Renal cortex interstitium (tissue), 11 donors: ENCODE results near the gene TMEM63A. TPM values are rescaled to one million over a fixed set of nuclear protein-coding genes. Genes with fewer than 3 reads are reported as not detected.
"Not testable (repeated sequence)": the region's sequence is repeated elsewhere in the genome, so short reads cannot be mapped to it uniquely, and the experiment has no call there.

Experiments
- DNase-seq, 11 donors: peaks; one replicate each; pipeline ENCODE4 v3.0.0-alpha.2; 2013; ENCODE audit warnings: low read depth in 9 of 11, low spot score in 4 of 11; ENCODE audit errors: extremely low read depth in 1 of 11
- polyA plus RNA-seq, 3 donors: library from polyadenylated mRNA; unstranded; fragments of 120-200 nt; gene quantifications; one replicate each; pipeline ENCODE4 v1.2.1, GENCODE V29; 2013; ENCODE audit not compliant: insufficient read length in 3 of 3

TMEM63A gene
- polyA plus RNA-seq, 3 donors: 47.2 to 94.4 (median 48.6) TPM

DNA sequence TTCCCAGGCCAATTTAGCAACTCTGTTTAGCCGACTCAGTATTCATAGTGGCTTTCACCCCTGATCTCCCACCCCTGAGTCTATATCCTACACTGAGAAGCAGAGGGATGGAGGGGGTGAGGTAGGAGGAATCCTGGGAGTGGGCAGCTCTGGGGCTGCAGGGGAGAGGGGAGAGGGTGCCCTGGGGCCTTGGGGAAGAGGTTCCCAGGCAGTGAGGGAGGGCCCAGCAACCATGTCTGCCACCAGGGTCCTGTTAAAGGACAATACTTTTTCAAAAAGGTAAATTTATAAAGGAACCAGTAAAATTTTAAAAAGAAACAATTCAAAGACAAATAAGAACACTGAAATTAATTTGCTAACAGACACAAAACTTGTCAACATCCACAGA lies 42.0 kb downstream of the TMEM63A start:
- DNase-seq: no peak

DNA sequence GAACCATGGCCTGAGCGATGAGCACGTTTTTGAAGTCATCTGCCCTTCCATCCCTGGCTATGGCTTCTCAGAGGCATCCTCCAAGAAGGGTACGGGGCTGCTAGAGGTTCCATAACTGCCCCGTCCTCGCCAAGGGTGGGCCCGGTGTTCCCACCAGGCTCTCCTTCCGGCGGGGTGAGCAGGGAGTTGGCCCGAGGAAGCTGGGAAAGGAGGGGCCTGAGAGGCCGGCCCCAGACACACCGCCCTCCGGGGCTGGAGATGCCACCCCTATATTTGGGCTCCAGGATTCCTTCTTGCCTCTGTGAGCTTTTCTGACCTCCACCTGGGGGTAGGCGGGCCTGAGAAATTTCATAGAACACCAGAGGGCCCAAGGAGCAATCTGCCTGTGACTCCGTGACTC lies 43.4 kb downstream of the TMEM63A start:
- DNase-seq: no peak

GRCh38 chr1:225836296-225836695 lies 45.9 kb downstream of the TMEM63A start:
- DNase-seq: not testable (repeated sequence)

DNA sequence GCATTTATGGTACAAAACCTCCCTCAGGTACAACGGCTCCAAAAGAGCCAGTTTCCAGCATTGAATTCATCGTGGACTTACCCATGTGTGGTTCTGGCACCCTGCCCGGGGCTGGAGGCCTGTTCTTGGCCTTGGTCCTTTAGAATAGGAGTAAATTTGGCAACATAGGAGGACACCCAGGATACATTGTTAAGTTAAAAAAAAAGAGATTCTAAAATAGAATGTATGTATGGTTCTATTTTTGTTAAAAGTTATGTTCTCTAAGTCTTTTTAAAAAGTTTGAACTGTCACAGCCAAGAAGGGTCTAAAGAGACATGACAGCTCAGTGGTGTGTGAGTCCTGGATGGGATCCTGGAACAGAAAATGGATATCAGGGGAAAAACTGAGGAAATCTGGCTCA lies 46.3 kb downstream of the TMEM63A start:
- no peak for DNase-seq

GRCh38 chr1:225834417-225835329 lies 47.5 kb downstream of the TMEM63A start:
- DNase-seq: no peak

DNA sequence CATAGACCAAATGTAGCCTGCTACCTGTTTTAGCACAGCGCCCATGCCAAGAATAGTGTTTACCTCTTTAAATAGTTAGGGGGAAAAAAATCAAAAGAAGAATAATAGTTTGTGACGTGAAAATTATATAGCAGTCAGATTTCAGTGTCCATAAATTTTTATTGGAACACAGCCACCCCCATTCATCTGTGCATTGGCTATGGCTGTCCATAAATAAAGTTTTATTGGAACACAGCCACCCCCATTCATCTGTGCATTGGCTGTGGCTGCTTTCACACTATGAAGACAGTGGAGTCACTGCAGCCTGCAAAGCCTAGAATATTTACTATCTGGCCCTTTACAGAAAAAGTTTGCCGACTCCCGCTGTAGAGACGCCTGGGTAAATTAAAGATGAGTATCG lies 51.3 kb downstream of the TMEM63A start:
- no peak for DNase-seq

- no peak for DNase-seq
Measured at GRCh38 chr1:225828706-225829345, 53.4 kb downstream of the TMEM63A start.

DNA sequence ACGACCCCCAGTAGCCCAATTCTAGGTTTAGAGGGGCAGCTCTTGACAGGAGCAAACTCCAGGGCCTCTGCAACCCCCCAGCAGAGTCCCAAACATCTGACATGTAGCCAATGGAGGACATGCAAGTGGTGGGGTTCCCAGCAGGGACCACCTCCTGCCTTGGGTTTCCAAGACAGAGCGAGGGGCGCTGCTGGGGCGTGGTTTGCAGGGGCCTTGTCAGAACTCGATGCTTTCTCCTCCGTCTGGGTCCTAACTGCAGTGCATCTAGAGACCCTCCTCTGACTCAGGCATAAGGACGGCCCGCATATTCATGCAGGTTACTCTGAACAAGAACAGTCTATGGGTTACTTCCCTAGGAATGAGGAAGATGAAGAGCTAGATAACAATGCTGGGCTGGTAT lies 55.1 kb downstream of the TMEM63A start:
- DNase-seq: no peak

GRCh38 chr1:225825607-225826007 lies 56.6 kb downstream of the TMEM63A start:
- no peak for DNase-seq

GRCh38 chr1:225825078-225825477 lies 57.1 kb downstream of the TMEM63A start:
- DNase-seq: no peak

DNA sequence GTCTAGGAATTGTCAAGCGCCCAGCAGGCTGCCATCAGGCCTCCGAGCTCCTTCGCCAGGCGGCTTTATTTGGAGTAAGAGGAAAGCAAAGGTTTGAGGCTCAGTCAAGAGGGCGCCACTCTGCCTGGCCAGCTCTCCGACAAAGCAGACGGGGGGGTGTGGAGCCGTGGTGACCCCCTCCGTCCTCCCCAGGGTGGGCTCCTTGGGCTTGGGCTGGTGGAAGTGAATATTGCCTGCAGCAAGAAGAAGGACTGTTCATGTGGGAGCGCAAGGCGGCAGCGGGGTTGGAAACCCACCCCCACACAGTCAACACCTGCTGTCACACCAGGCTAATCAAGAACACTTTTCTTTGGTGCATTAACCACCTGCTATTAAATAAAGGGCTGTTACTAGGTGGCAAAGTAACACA lies 57.6 kb downstream of the TMEM63A start:
- no peak for DNase-seq

DNA sequence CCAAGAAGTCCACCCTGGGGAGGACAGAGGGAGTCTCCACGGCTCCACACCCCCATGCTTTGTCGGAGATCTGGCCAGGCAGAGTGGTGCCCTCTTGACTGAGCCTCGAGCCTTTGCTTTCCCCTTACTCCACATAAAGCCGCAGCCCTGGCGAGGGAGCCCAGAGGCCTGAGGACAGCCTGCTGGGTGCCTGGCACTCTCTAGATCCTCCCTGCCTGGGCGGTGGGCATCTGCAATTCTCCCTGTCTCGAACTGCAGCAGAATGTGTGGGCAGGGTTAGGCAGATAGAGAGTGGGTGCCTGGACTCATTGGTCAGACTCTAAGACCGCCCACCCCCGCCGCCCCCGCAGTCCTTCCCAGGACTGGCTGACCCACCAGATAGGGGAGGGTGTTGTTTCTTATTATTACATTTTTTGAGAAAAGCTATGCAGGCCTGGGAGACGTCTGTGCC lies 58.3 kb downstream of the TMEM63A start:
- no peak for DNase-seq

- DNase-seq: no peak
Measured at GRCh38 chr1:225822655-225823403, 59.4 kb downstream of the TMEM63A start.

GRCh38 chr1:225820522-225821120 lies 61.6 kb downstream of the TMEM63A start:
- DNase-seq: no peak

DNA sequence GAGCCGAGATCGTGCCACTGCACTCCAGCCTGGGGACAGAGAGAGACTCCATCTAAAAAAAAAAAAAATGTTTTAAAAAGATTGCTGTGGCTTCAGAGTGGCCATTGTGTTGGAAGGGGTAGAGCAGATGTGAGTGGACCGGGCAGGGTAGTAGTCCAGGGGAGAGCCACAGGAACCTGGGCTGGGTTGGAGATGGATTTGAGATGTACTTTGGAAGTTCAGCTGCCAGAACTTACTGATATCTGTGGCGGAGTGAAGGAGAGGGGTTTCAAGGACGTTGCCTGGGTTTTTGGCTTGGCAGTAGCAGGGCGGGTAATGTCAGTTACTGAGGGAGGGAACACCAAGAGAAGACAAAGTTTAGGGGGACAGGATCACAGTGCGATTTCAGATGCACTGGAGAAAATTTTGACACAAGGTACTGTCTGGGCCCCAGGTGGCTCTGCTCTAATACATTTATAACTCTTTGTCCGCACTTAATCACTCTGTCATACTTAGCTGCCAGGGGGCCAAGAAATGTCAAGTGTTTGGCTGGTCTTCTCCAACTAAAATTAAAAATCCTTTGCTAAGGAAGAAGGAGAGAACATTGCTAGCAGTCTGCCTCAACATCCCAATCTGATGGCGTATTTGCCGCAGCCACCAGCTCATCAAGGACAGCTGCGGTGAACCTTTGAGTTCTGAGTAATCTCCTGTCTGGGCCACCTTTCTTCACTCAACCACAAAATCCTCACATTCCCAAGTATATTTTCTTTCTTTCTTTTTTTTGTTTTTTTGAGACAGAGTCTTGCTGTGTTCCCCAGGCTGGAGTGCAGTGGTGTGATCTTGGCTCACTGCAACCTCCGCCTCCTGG lies 62.6 kb downstream of the TMEM63A start:
- no peak for DNase-seq

DNA sequence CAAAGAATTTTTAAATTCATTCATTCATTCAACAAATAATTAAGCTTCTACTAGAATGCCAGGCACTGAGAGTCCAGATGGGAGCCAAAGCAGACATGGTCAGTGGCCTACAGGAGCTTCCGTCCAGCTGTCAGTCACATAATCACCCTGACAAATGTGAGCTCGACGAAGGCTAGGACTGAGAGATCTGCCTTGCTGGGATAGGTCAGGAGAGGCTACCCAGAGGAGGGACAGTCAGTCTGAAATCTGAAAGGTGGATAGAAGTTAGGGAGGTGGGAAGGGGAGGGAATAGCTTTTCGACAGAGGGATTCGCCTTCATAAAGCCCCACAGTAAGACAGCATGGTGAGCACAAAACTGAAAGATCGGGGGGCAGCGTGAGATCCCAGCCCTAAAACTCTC lies 64.0 kb downstream of the TMEM63A start:
- DNase-seq: no peak

DNA sequence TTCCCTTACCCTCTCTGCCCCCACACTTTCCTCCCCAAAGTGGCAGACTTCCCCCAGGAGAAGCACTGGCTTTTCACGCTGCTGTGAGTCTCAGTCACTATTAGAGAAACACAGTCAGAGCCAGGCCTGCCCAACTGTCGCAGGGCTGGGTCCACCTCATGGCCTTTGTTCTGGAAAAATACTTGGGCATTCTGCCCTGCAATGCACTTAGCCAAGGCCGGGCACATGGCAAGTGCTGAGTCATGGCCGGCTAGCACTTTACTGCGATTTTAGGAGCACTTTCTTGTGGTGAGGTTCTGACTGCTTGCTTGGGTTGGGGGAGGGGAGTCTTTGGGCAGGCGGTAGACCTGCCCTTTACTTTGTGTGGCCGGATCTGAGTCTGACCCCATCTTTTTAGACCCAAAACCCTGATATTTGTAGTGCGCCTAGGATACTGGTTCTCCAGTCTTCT lies 64.5 kb downstream of the TMEM63A start:
- no peak for DNase-seq
